ENCODE data around the gene KCNJ10. TPM values are rescaled to one million over a fixed set of nuclear protein-coding genes. Genes with fewer than 3 reads are reported as not detected.

The KCNJ10 gene
- total and polyA plus RNA-seq, 7 experiments from 2014 or later, result 0.29 to 0.32 TPM; not detected in 5

DNA sequence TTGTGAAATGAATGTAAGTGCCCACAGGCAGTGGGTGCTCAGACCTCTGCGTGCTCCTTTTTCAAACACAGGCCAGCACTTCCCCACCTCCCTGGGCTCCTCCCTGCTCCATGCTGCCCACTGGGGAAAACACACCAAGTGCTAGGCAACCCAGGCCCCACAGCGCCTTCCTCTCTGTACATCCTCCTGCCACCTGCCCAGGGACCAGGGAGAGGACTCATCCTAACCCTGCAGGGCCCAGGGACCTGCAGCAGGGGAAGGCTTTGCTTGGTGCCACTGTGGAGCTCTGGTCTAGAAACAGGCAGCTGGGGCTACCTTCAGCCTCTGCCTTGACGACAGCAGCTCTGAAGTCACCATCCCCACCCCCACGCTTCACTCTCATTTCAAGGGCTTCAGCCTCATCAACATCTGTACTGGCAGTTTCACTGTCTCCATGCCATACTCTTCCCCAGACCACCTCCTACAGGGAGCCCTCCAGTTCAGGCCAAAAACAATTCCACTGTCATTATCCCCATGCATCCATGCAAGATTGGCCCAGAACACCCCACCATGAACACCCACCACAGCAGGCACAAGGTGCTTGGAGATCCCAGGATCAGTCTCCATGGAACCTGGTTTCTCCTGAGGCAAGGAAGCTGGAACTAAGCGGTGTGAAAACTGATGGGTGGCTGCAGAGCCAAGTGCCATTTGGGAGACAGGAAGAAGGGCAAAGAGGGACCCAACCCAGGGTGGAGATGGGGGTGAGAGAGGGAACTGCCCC is 27.4 kb upstream of the KCNJ10 start:
- intact Hi-C loops (cut with micrococcal nuclease), result loop anchor here in 1 of 2 donors (5.0 kb wide), 1 partner anchor 510 kb away; no protein-coding TSS in a partner anchor
- DNase-seq (peak in 5 of 9 donors; percentile 11 to 44 (median 28)), ATAC-seq (no peak)
- ChIA-PET CTCF (interaction anchor here (2.2 to 6.3 kb wide), 4 partner anchors 11 to 194 kb away, joined by 8 to 73 read pairs (median 8); partner anchors contain the start of gene KCNJ9), POLR2A (interaction anchor here (0.6 to 3.0 kb wide), 11 partner anchors 11 to 1293 kb away, joined by 3 to 22 read pairs (median 5); partner anchors contain the start of genes DCAF8, KCNJ10, PIGM and TAGLN2)
- peaks cover 0 to 38% (median 0%) of the 10 kb centered on the region in 3 experiments for H3K36me3 ChIP-seq (ENCODE audit: control insufficient read depth in 2 of 3, insufficient read depth in 3 of 3, low read length in 3 of 3)
- Mint-ChIP-seq H3K4me3 (peak overlapping the region; percentile 86 to 96 (median 94)), H3K9me3 (no peaks in the 10 kb centered on the region), H3K4me1 (peaks cover 38 to 82% (median 63%) of the 10 kb centered on the region in 7 donors), H3K27ac (peak overlapping the region; percentile 83 to 98 (median 95)), H3K27me3 (no peaks in the 10 kb centered on the region), H3K36me3 (peaks cover 0 to 3% (median 0%) of the 10 kb centered on the region in 5 donors)
- no peaks in the 10 kb centered on the region for H3K27me3 ChIP-seq (ENCODE audit: control insufficient read depth in 2 of 2, insufficient read depth in 2 of 2, low read length in 2 of 2)
- peak overlapping the region; percentile 87 for H3K4me3 ChIP-seq (ENCODE audit: low read length)
- H3K9me3 ChIP-seq (ENCODE audit: control insufficient read depth in 2 of 3, low read length in 3 of 3), result no peaks in the 10 kb centered on the region
- H3K27ac ChIP-seq (ENCODE audit: low read depth, low read length), result peak overlapping the region; percentile 96
- H3K4me1 ChIP-seq (ENCODE audit: control insufficient read depth in 2 of 2, insufficient read depth in 2 of 2, low read length in 2 of 2), result peaks cover 28 to 59% of the 10 kb centered on the region in 2 donors

DNA sequence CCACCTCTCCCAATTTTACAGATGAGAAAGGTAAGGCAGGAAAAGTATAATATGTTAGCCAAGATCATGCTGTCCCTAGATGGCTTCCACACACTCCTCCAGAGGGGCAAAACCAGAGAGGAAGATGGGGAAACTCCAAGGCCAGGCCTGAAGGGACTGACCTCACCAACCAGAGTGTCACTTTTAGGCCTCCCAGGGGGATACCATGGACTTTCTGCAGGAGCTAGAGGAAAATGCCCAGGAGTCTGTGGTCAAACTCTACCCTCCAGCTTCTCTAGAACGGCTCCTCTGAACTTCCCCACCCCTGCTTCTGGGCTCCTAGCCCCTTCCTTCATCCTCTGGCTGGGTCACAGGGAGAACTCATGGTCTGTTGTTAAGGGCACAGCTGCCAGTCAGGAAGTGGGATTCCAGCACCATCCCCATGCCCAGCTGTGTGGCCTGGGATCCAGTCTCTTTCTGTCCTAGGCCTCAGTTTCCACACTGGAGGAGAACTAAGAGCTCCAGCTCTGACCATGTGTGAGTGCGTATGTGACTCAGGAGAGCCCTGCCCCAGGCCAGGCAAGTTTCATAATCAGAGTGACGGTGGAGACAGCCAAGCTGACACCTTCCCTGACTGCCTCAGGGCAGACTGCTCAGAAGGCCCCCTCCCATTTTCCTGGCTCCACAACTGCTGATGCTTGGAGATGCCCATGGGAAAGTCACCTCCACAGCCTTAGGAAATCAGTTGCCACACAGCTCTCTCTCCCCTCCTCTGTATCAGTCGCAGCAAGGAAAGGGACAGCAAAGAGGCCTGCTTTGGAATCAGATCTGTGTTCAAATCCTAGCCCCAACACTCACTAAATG is 26.5 kb upstream of the KCNJ10 start:
- Histone ChIP-seq H3K9me3 (ENCODE audit: control insufficient read depth in 2 of 3, low read length in 3 of 3) (no peaks in the 10 kb centered on the region), H3K4me1 (ENCODE audit: control insufficient read depth in 2 of 2, insufficient read depth in 2 of 2, low read length in 2 of 2) (peaks cover 27 to 54% of the 10 kb centered on the region in 2 donors), H3K27ac (ENCODE audit: low read depth, low read length) (peak overlapping the region; percentile 96), H3K27me3 (ENCODE audit: control insufficient read depth in 2 of 2, insufficient read depth in 2 of 2, low read length in 2 of 2) (no peaks in the 10 kb centered on the region), H3K36me3 (ENCODE audit: control insufficient read depth in 2 of 3, insufficient read depth in 3 of 3, low read length in 3 of 3) (peaks cover 0 to 46% (median 0%) of the 10 kb centered on the region in 3 experiments), H3K4me3 (ENCODE audit: low read length) (peak overlapping the region; percentile 87)
- POLR2A ChIA-PET, result interaction anchor here (1.6 to 3.0 kb wide), 3 partner anchors 10 to 165 kb away, joined by 3 to 22 read pairs (median 5); no protein-coding TSS in a partner anchor
- Mint-ChIP-seq H3K9me3 (no peaks in the 10 kb centered on the region), H3K27me3 (no peaks in the 10 kb centered on the region), H3K4me1 (peaks cover 39 to 74% (median 54%) of the 10 kb centered on the region in 7 donors), H3K27ac (peak overlapping the region; percentile 43 to 98 (median 95)), H3K4me3 (peak overlapping the region; percentile 42 to 96 (median 93)), H3K36me3 (peaks cover 0 to 7% (median 0%) of the 10 kb centered on the region in 5 donors)
- intact Hi-C loops (cut with micrococcal nuclease), result loop anchor here in 1 of 2 donors (5.0 kb wide), 1 partner anchor 511 kb away; no protein-coding TSS in a partner anchor
- DNase-seq, result no peak
- CTCF ChIA-PET, result interaction anchor here (1.3 to 6.3 kb wide), 5 partner anchors 10 to 195 kb away, joined by 8 to 73 read pairs (median 8); partner anchors contain the start of gene KCNJ9
- ATAC-seq, result no peak

GRCh38 chr1:160095382-160096105 is 25.6 kb upstream of the KCNJ10 start:
- Mint-ChIP-seq H3K27me3 (no peaks in the 10 kb centered on the region), H3K36me3 (peaks cover 0 to 13% (median 0%) of the 10 kb centered on the region in 5 donors), H3K9me3 (no peaks in the 10 kb centered on the region), H3K4me1 (peaks cover 34 to 64% (median 48%) of the 10 kb centered on the region in 7 donors), H3K4me3 (peak overlapping the region; percentile 19 to 96 (median 92)), H3K27ac (peak overlapping the region in 8 of 9 donors; percentile 43 to 98 (median 56))
- Histone ChIP-seq H3K36me3 (ENCODE audit: control insufficient read depth in 2 of 3, insufficient read depth in 3 of 3, low read length in 3 of 3) (peaks cover 0 to 56% (median 8%) of the 10 kb centered on the region in 3 experiments), H3K9me3 (ENCODE audit: control insufficient read depth in 2 of 3, low read length in 3 of 3) (no peaks in the 10 kb centered on the region), H3K4me3 (ENCODE audit: low read length) (no peak overlapping the region), H3K27me3 (ENCODE audit: control insufficient read depth in 2 of 2, insufficient read depth in 2 of 2, low read length in 2 of 2) (no peaks in the 10 kb centered on the region), H3K4me1 (ENCODE audit: control insufficient read depth in 2 of 2, insufficient read depth in 2 of 2, low read length in 2 of 2) (peaks cover 21 to 45% of the 10 kb centered on the region in 2 donors), H3K27ac (ENCODE audit: low read depth, low read length) (peak overlapping the region; percentile 96)
- intact Hi-C loops (cut with micrococcal nuclease), result loop anchor here in 1 of 2 donors (5.0 kb wide), 1 partner anchor 512 kb away; no protein-coding TSS in a partner anchor
- no peak for DNase-seq
- CTCF ChIA-PET, result interaction anchor here (1.3 to 6.3 kb wide), 3 partner anchors 9 to 17 kb away, joined by 8 to 73 read pairs (median 8); partner anchors contain the start of gene KCNJ9
- POLR2A ChIA-PET, result interaction anchor here (1.6 kb wide), 2 partner anchors 11 to 166 kb away, joined by 3 to 5 read pairs; no protein-coding TSS in a partner anchor
- no peak for ATAC-seq

DNA sequence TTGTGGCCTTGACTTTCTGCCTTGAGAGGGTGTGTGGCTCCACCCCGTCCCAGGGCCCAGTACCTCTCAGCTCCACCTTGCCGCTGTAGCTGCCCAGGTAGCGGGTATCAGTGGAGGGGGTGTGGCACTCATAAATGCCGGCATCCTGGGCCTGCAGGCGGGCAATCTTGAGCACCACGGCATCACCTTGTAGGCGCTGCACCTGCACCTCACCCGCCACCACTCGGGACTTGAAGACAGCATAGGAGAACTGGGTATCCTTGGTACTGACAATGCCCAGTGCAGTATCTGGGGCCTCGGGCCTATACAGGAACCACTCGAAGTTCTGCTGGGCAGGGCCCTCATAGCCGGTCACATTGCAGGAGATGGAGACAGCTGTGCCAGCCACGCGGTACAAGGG is 24.8 kb upstream of the KCNJ10 start:
- DNase-seq, result no peak
- Histone ChIP-seq H3K27ac (ENCODE audit: low read depth, low read length) (no peak overlapping the region), H3K9me3 (ENCODE audit: control insufficient read depth in 2 of 3, low read length in 3 of 3) (no peaks in the 10 kb centered on the region), H3K4me3 (ENCODE audit: low read length) (no peak overlapping the region), H3K36me3 (ENCODE audit: control insufficient read depth in 2 of 3, insufficient read depth in 3 of 3, low read length in 3 of 3) (peaks cover 0 to 63% (median 8%) of the 10 kb centered on the region in 3 experiments), H3K4me1 (ENCODE audit: control insufficient read depth in 2 of 2, insufficient read depth in 2 of 2, low read length in 2 of 2) (peaks cover 21 to 37% of the 10 kb centered on the region in 2 donors), H3K27me3 (ENCODE audit: control insufficient read depth in 2 of 2, insufficient read depth in 2 of 2, low read length in 2 of 2) (no peaks in the 10 kb centered on the region)
- Mint-ChIP-seq H3K27ac (peak overlapping the region in 1 of 9 donors; percentile 38), H3K27me3 (no peaks in the 10 kb centered on the region), H3K4me3 (peak overlapping the region in 1 of 10 donors; percentile 39), H3K36me3 (peaks cover 0 to 14% (median 0%) of the 10 kb centered on the region in 5 donors), H3K9me3 (no peaks in the 10 kb centered on the region), H3K4me1 (peaks cover 34 to 58% (median 43%) of the 10 kb centered on the region in 7 donors)
- ChIA-PET POLR2A (interaction anchor here (1.6 kb wide), 1 partner anchor 10 kb away, joined by 5 read pairs; no protein-coding TSS in a partner anchor), CTCF (interaction anchor here (0.6 to 6.3 kb wide), 2 partner anchors 8 to 49 kb away, joined by 3 to 73 read pairs; no protein-coding TSS in a partner anchor)
- no peak for ATAC-seq
- intact Hi-C loops (cut with micrococcal nuclease), result loop anchor here in 1 of 2 donors (5.0 kb wide), 1 partner anchor 512 kb away; no protein-coding TSS in a partner anchor

DNA sequence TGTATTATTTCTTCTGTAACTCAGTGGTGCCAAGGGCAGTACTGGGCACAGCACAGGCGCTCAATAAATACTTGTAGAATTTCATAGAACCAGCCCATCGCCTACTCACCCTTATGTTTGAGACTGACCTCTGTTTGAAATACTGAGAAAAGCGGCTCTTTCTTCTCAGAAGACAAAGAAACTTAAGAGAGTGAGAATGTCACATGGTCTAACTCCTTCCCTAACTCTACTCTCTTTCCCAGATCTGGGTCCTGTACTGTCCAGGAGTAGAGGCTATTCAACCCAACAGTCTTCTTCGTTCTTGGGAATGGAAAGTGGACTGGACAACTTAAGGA is 24.3 kb upstream of the KCNJ10 start:
- H3K36me3 Mint-ChIP-seq, result peaks cover 0 to 15% (median 0%) of the 10 kb centered on the region in 5 donors
- H3K36me3 ChIP-seq (ENCODE audit: control insufficient read depth in 2 of 3, insufficient read depth in 3 of 3, low read length in 3 of 3), result peaks cover 0 to 69% (median 8%) of the 10 kb centered on the region in 3 experiments
- POLR2A ChIA-PET, result no interaction called here
- no peaks in the 10 kb centered on the region for H3K9me3 Mint-ChIP-seq
- H3K27ac Mint-ChIP-seq, result peak overlapping the region in 1 of 9 donors; percentile 12
- H3K9me3 ChIP-seq (ENCODE audit: control insufficient read depth in 2 of 3, low read length in 3 of 3), result no peaks in the 10 kb centered on the region
- H3K27me3 Mint-ChIP-seq, result no peaks in the 10 kb centered on the region
- CTCF ChIA-PET, result interaction anchor here (0.6 to 6.3 kb wide), 2 partner anchors 7 to 48 kb away, joined by 3 to 73 read pairs; no protein-coding TSS in a partner anchor
- peaks cover 30 to 52% (median 38%) of the 10 kb centered on the region in 7 donors for H3K4me1 Mint-ChIP-seq
- no peak overlapping the region for H3K27ac ChIP-seq (ENCODE audit: low read depth, low read length)
- H3K4me3 ChIP-seq (ENCODE audit: low read length), result no peak overlapping the region
- H3K4me1 ChIP-seq (ENCODE audit: control insufficient read depth in 2 of 2, insufficient read depth in 2 of 2, low read length in 2 of 2), result peaks cover 21 to 32% of the 10 kb centered on the region in 2 donors
- DNase-seq, result no peak
- no peaks in the 10 kb centered on the region for H3K27me3 ChIP-seq (ENCODE audit: control insufficient read depth in 2 of 2, insufficient read depth in 2 of 2, low read length in 2 of 2)
- intact Hi-C loops (cut with micrococcal nuclease), result no loop called here
- no peak for ATAC-seq
- H3K4me3 Mint-ChIP-seq, result no peak overlapping the region
